VCaP (cell line): ENCODE measurements around the gene PNPLA7.

Experiments
- H3K27ac ChIP-seq: fragments of 450-650 bp; 2 replicates; pipeline ENCODE4 v1.5.1; 2017
- CTCF ChIP-seq: fragments of 450-650 bp; conservative IDR thresholded peaks from 2 replicates; pipeline ENCODE4 v1.5.1; 2017; ENCODE audit warnings: mild to moderate bottlenecking, moderate library complexity

Gene PNPLA7

GRCh38 chr9:137556069-137556838 is 6.1 kb upstream of the PNPLA7 start:
- TF ChIP-seq CTCF: no peak
- peak overlapping the region; percentile 31; the same call in 1 of the 2 replicates for H3K27ac ChIP-seq

- H3K27ac ChIP-seq: peak overlapping the region; percentile 11; the same call in 1 of the 2 replicates
These were observed 5.0 kb upstream of the PNPLA7 start for GRCh38 chr9:137555179-137555578.

GRCh38 chr9:137554349-137554748 is 4.1 kb upstream of the PNPLA7 start:
- peak overlapping the region; percentile 11; the same call in 1 of the 2 replicates for H3K27ac ChIP-seq
- TF ChIP-seq CTCF: no peak

More at GRCh38 chr9:137555179-137555578, 5.0 kb upstream of the PNPLA7 start:
- TF ChIP-seq CTCF: no peak

GRCh38 chr9:137553654-137554053 is 3.5 kb upstream of the PNPLA7 start:
- H3K27ac ChIP-seq: peak overlapping the region; percentile 87

GRCh38 chr9:137552022-137552768 is 2.0 kb upstream of the PNPLA7 start:
- TF ChIP-seq CTCF: no peak
- H3K27ac ChIP-seq: peak overlapping the region; percentile 87

GRCh38 chr9:137551264-137552021 is 1.2 kb upstream of the PNPLA7 start, which contains the start of gene MRPL41:
Gene MRPL41, plus strand, starts transcription at chr9:137551879. Its CDS starts 203 bp downstream, at chr9:137552082.
- TF ChIP-seq CTCF: peak; percentile 69
- peak within 1 kb of the TSS; percentile 87 for H3K27ac ChIP-seq

GRCh38 chr9:137550958-137551263 is 709 bp upstream of the PNPLA7 start:
- H3K27ac ChIP-seq: peak overlapping the region; percentile 87
